GM23338 (cell line): ENCODE data around the gene HJURP. TPM values are rescaled to one million over a fixed set of nuclear protein-coding genes. Genes with fewer than 3 reads are reported as not detected.

Experiments used
- ATAC-seq: fragments of 200-7000 bp; cut with Tn5 transposase; 3 replicates; pipeline ENCODE4 v1.9.1; 2020
- DNase-seq: peaks from one replicate; pipeline ENCODE4 v3.0.0-alpha.2; 2015; ENCODE audit warnings: low spot score
- H2AFZ ChIP-seq: fragments of 200-600 bp; sonication (generic); 2 replicates; pipeline ENCODE4 v1.8.0; 2016; ENCODE audit warnings: antibody characterized with exemption, mild to moderate bottlenecking, moderate library complexity
- H3F3A ChIP-seq: fragments of 200-600 bp; sonication (generic); replicated peaks from 2 replicates; pipeline ENCODE4 v1.8.0; 2017; ENCODE audit warnings: antibody characterized with exemption, mixed run types, low read depth
- H3K27ac ChIP-seq: fragments of 200-600 bp; sonication (generic); 2 replicates; pipeline ENCODE4 v1.6.1; 2016; ENCODE audit warnings: low read depth
- H3K27me3 ChIP-seq: fragments of 200-600 bp; sonication (generic); 2 replicates; pipeline ENCODE4 v1.8.0; 2016; ENCODE audit warnings: mild to moderate bottlenecking, mixed run types, moderate library complexity; ENCODE audit not compliant: insufficient read depth
- H3K36me3 ChIP-seq: fragments of 200-600 bp; sonication (generic); 2 replicates; pipeline ENCODE4 v1.8.0; 2016; ENCODE audit warnings: mild to moderate bottlenecking; ENCODE audit not compliant: insufficient read depth
- H3K4me1 ChIP-seq: fragments of 200-600 bp; sonication (generic); 2 replicates; pipeline ENCODE4 v1.8.0; 2016; ENCODE audit warnings: mild to moderate bottlenecking, moderate library complexity; ENCODE audit not compliant: insufficient read depth
- H3K4me2 ChIP-seq: fragments of 200-600 bp; sonication (generic); 2 replicates; pipeline ENCODE4 v1.7.1; 2017; ENCODE audit warnings: mixed run types
- H3K4me3 ChIP-seq: fragments of 200-600 bp; sonication (generic); 2 replicates; pipeline ENCODE4 v1.6.1; 2016; ENCODE audit warnings: mixed run types
- H3K79me2 ChIP-seq: fragments of 200-600 bp; sonication (generic); replicated peaks from 2 replicates; pipeline ENCODE4 v1.8.0; 2017; ENCODE audit warnings: mild to moderate bottlenecking; ENCODE audit not compliant: insufficient read depth
- H3K9me2 ChIP-seq: fragments of 200-600 bp; sonication (generic); 2 replicates; pipeline ENCODE4 v1.8.0; 2017; ENCODE audit not compliant: insufficient read depth
- H4K20me1 ChIP-seq: fragments of 200-600 bp; sonication (generic); replicated peaks from 2 replicates; pipeline ENCODE4 v1.8.0; 2017; ENCODE audit warnings: mild to moderate bottlenecking; ENCODE audit not compliant: insufficient read depth
- H3K27ac Mint-ChIP-seq: 2 replicates; pipeline ENCODE4 v1.8.0; 2020; ENCODE audit warnings: inconsistent platforms, mild to moderate bottlenecking, moderate library complexity, mixed read lengths
- H3K27me3 Mint-ChIP-seq: 3 replicates; pipeline ENCODE4 v1.8.0; 2022; ENCODE audit warnings: low read depth, mild to moderate bottlenecking, moderate library complexity, mixed read lengths, inconsistent platforms; ENCODE audit not compliant: insufficient read depth, poor library complexity
- H3K36me3 Mint-ChIP-seq: 3 replicates; pipeline ENCODE4 v1.8.0; 2021; ENCODE audit warnings: low read depth, mild to moderate bottlenecking, inconsistent platforms, moderate library complexity, mixed read lengths
- H3K4me1 Mint-ChIP-seq: 3 replicates; pipeline ENCODE4 v1.8.0; 2020; ENCODE audit warnings: mild to moderate bottlenecking, inconsistent platforms, mixed read lengths
- H3K4me3 Mint-ChIP-seq: 3 replicates; pipeline ENCODE4 v1.8.0; 2021; ENCODE audit warnings: moderate library complexity, mild to moderate bottlenecking, inconsistent platforms, mixed read lengths
- H3K9me3 Mint-ChIP-seq: 3 replicates; pipeline ENCODE4 v1.8.0; 2020; ENCODE audit warnings: moderate library complexity, mild to moderate bottlenecking, inconsistent platforms, mixed read lengths
- CTCF ChIP-seq, 2 experiments: fragments of 200-600 bp in 1 of 2; sonication (generic) in 1 of 2; conservative IDR thresholded peaks; 2 replicates each; pipeline versions ENCODE4 v1.5.1 to v1.6.1; 2016 to 2017; ENCODE audit warnings: antibody characterized with exemption in 2 of 2, low read depth in 2 of 2, mild to moderate bottlenecking in 2 of 2, moderate library complexity in 1 of 2
- ZNF462 ChIP-seq: fragments of 250-450 bp; sonication (Bioruptor Pico); IDR thresholded peaks from 2 replicates; pipeline ENCODE4 v1.5.0; 2020; ENCODE audit warnings: mild to moderate bottlenecking, moderate library complexity
- polyA plus RNA-seq: library from polyadenylated mRNA; unstranded; fragments of >200 nt; fragmentation: Nextera tagmentation; extraction: Ambion mirVana; gene quantifications from 2 replicates; pipeline ENCODE4 v1.2.1, GENCODE V29; 2016
- total RNA-seq: library from RNA; depleted of rRNA; stranded (reverse); fragments of >200 nt; shearing (Covaris generic); gene quantifications from 2 replicates; pipeline ENCODE4 v1.2.3, GENCODE V29; 2014

The HJURP gene
- total and polyA plus RNA-seq, 2 experiments from 2014 or later, result 42.9 to 49.2 TPM

DNA sequence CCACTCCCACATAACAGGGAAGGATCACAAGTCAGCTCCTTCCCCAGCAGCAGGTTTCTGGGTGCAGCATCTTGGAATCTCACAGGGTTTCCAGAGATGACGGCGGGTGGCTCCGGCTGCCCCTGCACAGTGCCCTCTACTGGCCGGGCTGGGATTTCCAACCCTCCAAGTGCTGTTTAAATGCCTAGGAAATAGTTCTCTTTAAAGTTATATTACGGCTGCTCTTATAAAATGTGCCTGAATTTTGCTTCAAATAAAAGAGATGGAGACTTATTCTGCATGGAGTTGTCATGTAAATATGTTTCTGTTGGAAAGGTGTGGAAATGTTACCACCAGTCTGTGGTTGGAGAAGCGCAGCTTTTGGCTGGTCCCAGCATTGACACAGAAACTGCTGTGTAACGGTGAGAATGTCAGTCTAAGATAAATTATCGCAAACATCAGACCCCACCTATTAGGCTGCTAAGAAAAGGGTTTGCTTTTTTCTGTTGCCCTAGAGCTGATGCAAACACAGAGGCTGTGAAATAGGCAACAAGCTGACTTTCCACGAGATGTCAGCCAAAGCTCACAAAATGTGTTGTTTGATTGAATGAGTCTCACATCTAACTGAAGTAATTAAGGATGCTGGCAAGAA, 3.3 kb upstream of the HJURP start:
- H3K4me1 Mint-ChIP-seq, result peaks cover 23% of the 10 kb centered on the region
- DNase-seq, result peak; percentile 73
- Histone ChIP-seq H3K4me1 (peaks cover 20% of the 10 kb centered on the region), H3K27me3 (no peaks in the 10 kb centered on the region), H3K36me3 (peaks cover 7% of the 10 kb centered on the region; the same call in 1 of the 2 replicates), H3F3A (no peaks in the 10 kb centered on the region), H3K27ac (no peak overlapping the region), H3K79me2 (peaks cover 16% of the 10 kb centered on the region), H3K4me3 (no peak overlapping the region), H3K4me2 (no peak overlapping the region), H2AFZ (no peak overlapping the region), H4K20me1 (peaks cover 9% of the 10 kb centered on the region; the same call in 1 of the 2 replicates), H3K9me2 (peaks cover 6% of the 10 kb centered on the region; the same call in 1 of the 2 replicates)
- peak overlapping the region; percentile 68; the same call in 1 of the 2 replicates for H3K27ac Mint-ChIP-seq
- H3K27me3 Mint-ChIP-seq, result peaks cover 8% of the 10 kb centered on the region
- ATAC-seq, result peak; percentile 15
- H3K36me3 Mint-ChIP-seq, result peaks cover 17% of the 10 kb centered on the region
- H3K9me3 Mint-ChIP-seq, result no peaks in the 10 kb centered on the region; the same call in 2 of the 3 replicates
- TF ChIP-seq ZNF462 (CRISPR knock-in tag) (no peak), CTCF (conservative IDR thresholded peaks at IDR 0.05; ENCODE audit: low read depth in 2 of 2) (peak; percentile 79 to 99)
- H3K4me3 Mint-ChIP-seq, result no peak overlapping the region
